PC-9 (cell line): Measurements from ENCODE around the gene ANO4. TPM values are rescaled to one million over a fixed set of nuclear protein-coding genes. Genes with fewer than 3 reads are reported as not detected.

ENCODE experiments used
- BruUV-seq: library from RNA; stranded (reverse); fragments of 400-500 nt; replicated peaks from 2 replicates; lab custom pipeline; 2021; lab: Mats Ljungman, UMichigan
- CTCF ChIA-PET: fragments of 300-600 bp; sonication (Branson Sonifier 250); formaldehyde crosslinking; loops from one replicate; lab custom pipeline; 2022; ENCODE audit warnings: antibody characterized with exemption; lab: Charles Lee
- POLR2A ChIA-PET: fragments of 300-600 bp; sonication (Branson Sonifier 250); formaldehyde crosslinking; loops from one replicate; lab custom pipeline; 2022; ENCODE audit warnings: antibody characterized with exemption; ENCODE audit not compliant: unreplicated experiment; lab: Charles Lee
- DNase-seq, 2 experiments: peaks; one replicate each; pipeline versions ENCODE4 v3.0.0 to v3.0.0-alpha.2; 2015 to 2022; ENCODE audit warnings: mixed read lengths in 1 of 2
- H2AFZ ChIP-seq: fragments of 200-600 bp; sonication (generic); 2 replicates; pipeline ENCODE4 v1.8.1; 2017; ENCODE audit warnings: antibody characterized with exemption
- H3F3A ChIP-seq: fragments of 200-600 bp; sonication (generic); 2 replicates; pipeline ENCODE4 v1.8.1; 2017; ENCODE audit warnings: antibody characterized with exemption, mild to moderate bottlenecking, low read depth; ENCODE audit not compliant: insufficient read depth
- H3K27ac ChIP-seq: fragments of 200-600 bp; sonication (generic); 2 replicates; pipeline ENCODE4 v1.6.1; 2016; ENCODE audit warnings: mixed run types
- H3K27me3 ChIP-seq: fragments of 200-600 bp; sonication (generic); 2 replicates; pipeline ENCODE4 v1.6.1; 2016; ENCODE audit warnings: low read depth, mixed run types; ENCODE audit not compliant: insufficient read depth
- H3K36me3 ChIP-seq: fragments of 200-600 bp; sonication (generic); 2 replicates; pipeline ENCODE4 v1.6.1; 2016; ENCODE audit warnings: low read depth, mixed run types
- H3K4me1 ChIP-seq: fragments of 200-600 bp; sonication (generic); replicated peaks from 2 replicates; pipeline ENCODE4 v1.6.1; 2016; ENCODE audit warnings: mixed run types; ENCODE audit not compliant: insufficient read depth
- H3K4me2 ChIP-seq: fragments of 200-600 bp; sonication (generic); 2 replicates; pipeline ENCODE4 v1.6.1; 2017; ENCODE audit warnings: mixed run types
- H3K4me3 ChIP-seq: fragments of 200-600 bp; sonication (generic); 2 replicates; pipeline ENCODE4 v1.6.1; 2016; ENCODE audit warnings: mixed run types
- H3K79me2 ChIP-seq: fragments of 200-600 bp; sonication (generic); 2 replicates; pipeline ENCODE4 v1.6.1; 2017; ENCODE audit warnings: low read depth, mixed run types
- H3K9me2 ChIP-seq: fragments of 200-600 bp; sonication (generic); 2 replicates; pipeline ENCODE4 v1.8.1; 2017; ENCODE audit warnings: mild to moderate bottlenecking; ENCODE audit not compliant: insufficient read depth
- H3K9me3 ChIP-seq: fragments of 200-600 bp; sonication (generic); 2 replicates; pipeline ENCODE4 v1.8.1; 2016; ENCODE audit warnings: low read depth; ENCODE audit not compliant: insufficient read depth
- H4K20me1 ChIP-seq: fragments of 200-600 bp; sonication (generic); 2 replicates; pipeline ENCODE4 v1.8.1; 2017; ENCODE audit not compliant: insufficient read depth
- EZH2 ChIP-seq: fragments of 200-600 bp; sonication (generic); IDR thresholded peaks from 2 replicates; pipeline ENCODE4 v1.8.0; 2017; ENCODE audit warnings: antibody characterized with exemption, low read depth
- intact Hi-C: fragments of 100-400 bp; cut with micrococcal nuclease; formaldehyde crosslinking; loops from one replicate; pipeline ENCODE4 v1.10.0; 2022; ENCODE audit not compliant: unreplicated experiment
- total RNA-seq: library from RNA; stranded (reverse); gene quantifications from 2 replicates; pipeline ENCODE4 v1.2.3, GENCODE V29; 2021
- TF ChIP-seq, protein P1 (sequence below): fragments of 200-600 bp; sonication (generic); conservative IDR thresholded peaks from 2 replicates; pipeline ENCODE4 v1.6.1; 2017; ENCODE audit warnings: mixed run types, antibody characterized with exemption, mild to moderate bottlenecking, moderate library complexity

Gene ANO4
- total RNA-seq, 1 experiment from 2014 or later, result not detected

DNA sequence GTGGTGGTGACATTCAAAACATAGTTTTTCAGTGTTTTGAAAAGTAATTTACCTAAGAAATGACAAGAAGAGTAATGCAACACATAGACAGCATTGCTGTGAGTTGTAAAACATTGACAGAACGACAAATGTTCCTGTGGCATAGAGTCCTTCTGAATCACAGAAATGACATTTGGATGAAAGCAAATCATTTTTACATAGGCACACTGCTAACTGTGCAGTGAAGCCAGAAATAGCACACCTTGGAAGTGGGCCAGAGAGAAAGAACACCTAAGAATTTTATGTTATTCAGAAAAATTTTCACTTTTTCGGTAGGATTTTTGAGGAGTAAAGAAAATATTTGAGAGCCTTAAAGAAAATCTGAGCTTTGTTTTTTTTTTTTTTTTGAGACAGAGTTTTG is 100.6 kb downstream of the ANO4 start:
- TF ChIP-seq, protein P1, sequence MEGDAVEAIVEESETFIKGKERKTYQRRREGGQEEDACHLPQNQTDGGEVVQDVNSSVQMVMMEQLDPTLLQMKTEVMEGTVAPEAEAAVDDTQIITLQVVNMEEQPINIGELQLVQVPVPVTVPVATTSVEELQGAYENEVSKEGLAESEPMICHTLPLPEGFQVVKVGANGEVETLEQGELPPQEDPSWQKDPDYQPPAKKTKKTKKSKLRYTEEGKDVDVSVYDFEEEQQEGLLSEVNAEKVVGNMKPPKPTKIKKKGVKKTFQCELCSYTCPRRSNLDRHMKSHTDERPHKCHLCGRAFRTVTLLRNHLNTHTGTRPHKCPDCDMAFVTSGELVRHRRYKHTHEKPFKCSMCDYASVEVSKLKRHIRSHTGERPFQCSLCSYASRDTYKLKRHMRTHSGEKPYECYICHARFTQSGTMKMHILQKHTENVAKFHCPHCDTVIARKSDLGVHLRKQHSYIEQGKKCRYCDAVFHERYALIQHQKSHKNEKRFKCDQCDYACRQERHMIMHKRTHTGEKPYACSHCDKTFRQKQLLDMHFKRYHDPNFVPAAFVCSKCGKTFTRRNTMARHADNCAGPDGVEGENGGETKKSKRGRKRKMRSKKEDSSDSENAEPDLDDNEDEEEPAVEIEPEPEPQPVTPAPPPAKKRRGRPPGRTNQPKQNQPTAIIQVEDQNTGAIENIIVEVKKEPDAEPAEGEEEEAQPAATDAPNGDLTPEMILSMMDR, result no peak
- no peak for TF ChIP-seq EZH2
- H3K4me3 ChIP-seq, result no peak overlapping the region
- POLR2A ChIA-PET, result no interaction called here
- DNase-seq, result no peak
- no peak overlapping the region for H3K4me2 ChIP-seq
- H3K27me3 ChIP-seq, result peaks cover 22% of the 10 kb centered on the region
- H3K36me3 ChIP-seq, result no peaks in the 10 kb centered on the region
- H4K20me1 ChIP-seq, result no peaks in the 10 kb centered on the region
- no peaks in the 10 kb centered on the region for H3F3A ChIP-seq
- no peak overlapping the region for H3K27ac ChIP-seq
- no peak overlapping the region for H2AFZ ChIP-seq
- no peaks in the 10 kb centered on the region for H3K4me1 ChIP-seq
- no TSS peak for BruUV-seq
- no peaks in the 10 kb centered on the region for H3K9me3 ChIP-seq
- CTCF ChIA-PET, result no interaction called here
- intact Hi-C loops, result no loop called here
- H3K79me2 ChIP-seq, result no peaks in the 10 kb centered on the region
- H3K9me2 ChIP-seq, result no peaks in the 10 kb centered on the region

DNA sequence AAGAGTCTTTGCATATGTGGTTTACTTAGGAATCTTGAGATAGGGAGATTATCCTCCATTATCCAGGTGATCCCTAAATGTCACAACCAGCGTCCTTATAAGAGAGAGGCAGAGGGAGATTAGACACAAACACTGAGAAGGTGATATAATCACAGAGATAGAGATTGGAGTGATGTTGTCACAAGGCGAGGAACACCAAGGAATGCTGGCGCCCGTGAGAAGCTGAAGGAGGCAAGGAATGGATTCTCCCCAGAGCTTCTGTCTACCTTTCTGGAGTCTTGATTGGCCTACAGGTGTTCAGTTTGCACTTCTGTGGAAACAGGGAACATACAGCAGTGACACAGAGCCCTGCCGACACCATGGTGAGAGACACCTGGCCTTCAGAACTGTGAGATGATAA is 101.6 kb downstream of the ANO4 start:
- H3K9me2 ChIP-seq, result no peaks in the 10 kb centered on the region
- CTCF ChIA-PET, result no interaction called here

GRCh38 chr12:100897240-100897639 is 102.7 kb downstream of the ANO4 start:
- Histone ChIP-seq H3F3A (no peaks in the 10 kb centered on the region), H3K4me1 (no peaks in the 10 kb centered on the region), H4K20me1 (no peaks in the 10 kb centered on the region), H3K9me3 (no peaks in the 10 kb centered on the region), H3K36me3 (no peaks in the 10 kb centered on the region), H2AFZ (no peak overlapping the region), H3K9me2 (no peaks in the 10 kb centered on the region; the same call in 1 of the 2 replicates), H3K27me3 (peaks cover 18% of the 10 kb centered on the region), H3K79me2 (no peaks in the 10 kb centered on the region), H3K4me2 (no peak overlapping the region), H3K27ac (no peak overlapping the region), H3K4me3 (no peak overlapping the region)
- POLR2A ChIA-PET, result no interaction called here
- no peak for TF ChIP-seq EZH2
- TF ChIP-seq, protein P1, result no peak
- no peak for DNase-seq
- BruUV-seq, result no TSS peak
- intact Hi-C loops, result no loop called here
- CTCF ChIA-PET, result no interaction called here

More for the DNA sequence above, 101.6 kb downstream of the ANO4 start:
- intact Hi-C loops, result no loop called here
- DNase-seq, result no peak
- no peak overlapping the region for H3K27ac ChIP-seq
- H3K9me3 ChIP-seq, result no peaks in the 10 kb centered on the region
- no peak overlapping the region for H2AFZ ChIP-seq
- no TSS peak for BruUV-seq
- H3F3A ChIP-seq, result no peaks in the 10 kb centered on the region
- no peak overlapping the region for H3K4me3 ChIP-seq
- no peak for TF ChIP-seq EZH2
- TF ChIP-seq, protein P1, result no peak
- peaks cover 22% of the 10 kb centered on the region for H3K27me3 ChIP-seq
- no peaks in the 10 kb centered on the region for H3K4me1 ChIP-seq
- no peaks in the 10 kb centered on the region for H3K79me2 ChIP-seq
- H3K4me2 ChIP-seq, result no peak overlapping the region
- H3K36me3 ChIP-seq, result no peaks in the 10 kb centered on the region
- POLR2A ChIA-PET, result no interaction called here
- H4K20me1 ChIP-seq, result no peaks in the 10 kb centered on the region
